Stimulated activated naive B cell treated with anti-CD40 and anti-IgM and Interleukin-4, amounts not matched to agents 10 μg/mL and 1 μg/mL and 100 μg/mL, for 72 hours (primary cell): ENCODE measurements around the gene VPS29.
"Not testable (repeated sequence)": the region's sequence is repeated elsewhere in the genome, so short reads cannot be mapped to it uniquely, and the experiment has no call there.

Experiments
- ATAC-seq, 2 donors: fragments of 150-1000 bp; cut with Tn5 transposase; replicated peaks; 2 replicates each; pipeline ENCODE4 v1.10.0; 2021; ENCODE audit warnings: moderate library complexity in 1 of 2
- DNase-seq: peaks from one replicate; pipeline ENCODE4 v3.0.0; 2021
- H3K27ac Mint-ChIP-seq: one replicate; pipeline ENCODE4 v1.8.0; 2022; ENCODE audit warnings: mild to moderate bottlenecking, mixed read lengths
- H3K27me3 Mint-ChIP-seq, 2 donors: one replicate each; pipeline ENCODE4 v1.8.0; 2022; ENCODE audit warnings: mixed read lengths in 2 of 2
- H3K36me3 Mint-ChIP-seq, 2 donors: one replicate each; pipeline ENCODE4 v1.8.0; 2022; ENCODE audit warnings: mixed read lengths in 2 of 2, mild to moderate bottlenecking in 1 of 2
- H3K4me1 Mint-ChIP-seq, 2 donors: one replicate each; pipeline ENCODE4 v1.8.0; 2022; ENCODE audit warnings: mixed read lengths in 2 of 2, mild to moderate bottlenecking in 1 of 2
- H3K4me3 Mint-ChIP-seq, 2 donors: one replicate each; pipeline ENCODE4 v1.8.0; 2022; ENCODE audit warnings: mild to moderate bottlenecking in 2 of 2, mixed read lengths in 2 of 2, moderate library complexity in 1 of 2
- H3K9me3 Mint-ChIP-seq, 2 donors: one replicate each; pipeline ENCODE4 v1.8.0; 2022; ENCODE audit warnings: mixed read lengths in 2 of 2, mild to moderate bottlenecking in 1 of 2

Gene VPS29

DNA sequence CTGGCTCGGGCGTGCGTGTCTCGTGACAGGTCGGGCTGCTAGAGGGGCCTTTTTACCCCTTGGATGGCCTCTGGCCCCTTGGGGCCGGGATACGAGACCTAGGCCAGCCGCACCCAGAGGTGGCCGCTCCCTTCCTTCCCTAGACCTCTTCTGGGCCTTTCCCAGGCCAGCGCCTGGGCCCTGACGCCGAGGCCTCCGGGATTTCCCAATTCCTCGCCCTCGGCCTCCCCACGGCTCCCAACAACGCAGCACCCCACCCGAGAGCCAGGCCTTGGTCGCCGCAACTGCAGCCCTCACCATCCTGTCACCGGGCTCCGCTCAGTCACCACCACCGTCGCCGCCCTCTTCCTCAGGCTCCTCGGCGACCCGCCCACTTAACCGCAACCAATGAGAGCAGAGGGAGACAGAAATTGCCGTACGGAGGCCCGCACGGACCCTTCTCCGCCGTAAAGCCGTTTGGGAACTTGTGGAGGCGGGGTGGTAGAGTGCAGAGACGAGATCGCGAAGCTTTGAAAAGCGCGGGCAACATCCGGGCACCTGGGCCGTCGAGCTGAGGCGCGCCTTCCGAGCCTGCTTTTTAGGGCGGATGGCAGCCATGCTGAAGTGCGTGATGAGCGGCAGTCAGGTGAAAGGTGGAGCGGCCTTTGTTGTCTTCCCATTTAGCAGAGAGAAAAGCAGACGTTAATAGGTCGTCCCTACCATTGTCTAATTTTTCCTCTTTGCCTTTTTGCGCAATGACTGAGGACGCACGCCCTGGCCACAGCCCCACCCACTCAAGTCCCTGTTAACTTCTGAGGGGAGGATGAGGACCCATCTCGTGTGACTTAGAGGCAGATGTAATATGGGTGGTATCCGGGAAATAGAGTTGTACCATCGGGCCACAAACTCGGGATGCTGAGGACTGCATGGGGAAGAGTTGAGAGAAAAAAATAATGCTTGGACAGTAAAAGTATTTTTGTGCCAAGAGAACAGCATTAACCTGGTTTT lies at the start of gene VPS29, which contains the start of gene RAD9B:
TSS of gene VPS29 (minus strand) at position 360 of the 987 bp plus-strand sequence. CDS start at position 300, 60 bp downstream.
TSS of gene RAD9B (plus strand) at position 580 of the 987 bp plus-strand sequence. CDS start at position 587, 7 bp downstream.
- peaks cover 10 to 17% of the 10 kb centered on the region in 2 donors for H3K36me3 Mint-ChIP-seq
- peaks cover 14 to 31% of the 10 kb centered on the region in 2 donors for H3K4me1 Mint-ChIP-seq
- ATAC-seq, result peak; percentile 98

DNA sequence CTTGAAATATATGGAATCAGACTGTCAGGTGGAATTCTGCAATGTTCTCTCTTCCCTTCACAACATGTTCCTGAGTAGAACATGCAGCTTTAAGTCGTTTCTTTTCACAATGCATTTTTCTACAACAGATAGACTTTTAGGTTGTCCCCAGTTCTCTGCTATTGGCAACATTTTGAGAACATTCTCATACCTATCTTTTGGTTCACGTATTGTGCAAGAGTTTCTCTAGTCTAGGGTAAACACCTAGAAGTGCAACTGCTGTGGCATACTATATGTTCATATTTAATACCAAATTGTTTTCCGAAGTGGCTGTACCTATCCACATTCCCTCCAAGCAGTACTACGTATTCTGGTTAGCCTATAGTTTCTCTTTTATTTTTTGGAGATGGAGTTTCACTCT lies 49.1 kb upstream of the VPS29 start:
- DNase-seq (no peak), ATAC-seq (no peak)
- Mint-ChIP-seq H3K27ac (peak overlapping the region; percentile 57), H3K27me3 (no peaks in the 10 kb centered on the region), H3K9me3 (no peaks in the 10 kb centered on the region), H3K36me3 (peaks cover 28 to 41% of the 10 kb centered on the region in 2 donors), H3K4me1 (peaks cover 26 to 63% of the 10 kb centered on the region in 2 donors), H3K4me3 (no peak overlapping the region)

More for the DNA sequence above, at the start of gene VPS29, which contains the start of gene RAD9B:
- H3K27ac Mint-ChIP-seq, result peak within 1 kb of the TSS; percentile 97
- H3K27me3 Mint-ChIP-seq, result no peaks in the 10 kb centered on the region
- peaks cover 2 to 6% of the 10 kb centered on the region in 2 donors for H3K9me3 Mint-ChIP-seq
- DNase-seq, result peak; percentile 99
- peak within 1 kb of the TSS; percentile 92 to 94 for H3K4me3 Mint-ChIP-seq

DNA sequence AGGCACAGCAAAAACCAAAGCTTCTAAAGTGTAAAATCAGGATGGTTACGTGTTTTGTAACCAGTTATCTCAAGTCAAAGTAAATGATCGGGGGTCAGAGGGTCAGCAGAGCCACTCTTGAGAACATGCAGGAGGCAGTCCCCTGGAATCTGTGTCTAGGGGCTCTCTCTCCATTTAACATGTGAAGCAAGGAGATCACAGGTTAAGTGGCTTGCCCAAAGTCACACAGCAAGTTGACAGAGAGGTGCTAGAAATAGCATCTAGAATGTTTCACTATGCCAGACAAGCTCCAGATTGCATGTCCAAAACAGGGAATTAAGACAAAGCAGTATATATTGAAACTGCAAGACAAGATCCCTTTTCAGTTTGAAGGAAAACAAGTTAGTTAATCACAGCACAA lies 47.8 kb upstream of the VPS29 start:
- DNase-seq (no peak), ATAC-seq (no peak)
- Mint-ChIP-seq H3K4me1 (peaks cover 24 to 61% of the 10 kb centered on the region in 2 donors), H3K27me3 (no peaks in the 10 kb centered on the region), H3K27ac (peak overlapping the region; percentile 47), H3K36me3 (peaks cover 29 to 44% of the 10 kb centered on the region in 2 donors), H3K4me3 (no peak overlapping the region), H3K9me3 (no peaks in the 10 kb centered on the region)

DNA sequence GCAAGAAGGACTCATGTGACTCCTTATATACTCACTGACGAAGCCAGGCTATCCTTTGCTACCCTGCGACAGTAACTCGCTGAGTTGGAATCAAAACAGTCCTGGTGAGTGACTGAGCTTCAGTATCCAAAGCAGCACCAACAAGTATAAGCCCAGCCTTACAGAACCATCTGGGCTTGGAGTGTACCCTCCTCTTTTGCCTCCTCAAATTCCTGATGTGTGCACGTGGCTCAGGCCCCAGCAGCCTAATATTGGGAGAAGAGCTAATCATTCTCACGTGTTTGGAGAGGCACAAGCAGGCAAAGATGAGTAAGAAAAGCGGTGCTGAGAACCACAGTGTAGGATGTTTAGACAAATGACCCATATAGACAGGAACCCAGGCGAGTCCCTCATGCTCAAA lies 46.8 kb upstream of the VPS29 start:
- Mint-ChIP-seq H3K27ac (peak overlapping the region; percentile 72), H3K36me3 (peaks cover 33 to 46% of the 10 kb centered on the region in 2 donors)
- ATAC-seq, result no peak

DNA sequence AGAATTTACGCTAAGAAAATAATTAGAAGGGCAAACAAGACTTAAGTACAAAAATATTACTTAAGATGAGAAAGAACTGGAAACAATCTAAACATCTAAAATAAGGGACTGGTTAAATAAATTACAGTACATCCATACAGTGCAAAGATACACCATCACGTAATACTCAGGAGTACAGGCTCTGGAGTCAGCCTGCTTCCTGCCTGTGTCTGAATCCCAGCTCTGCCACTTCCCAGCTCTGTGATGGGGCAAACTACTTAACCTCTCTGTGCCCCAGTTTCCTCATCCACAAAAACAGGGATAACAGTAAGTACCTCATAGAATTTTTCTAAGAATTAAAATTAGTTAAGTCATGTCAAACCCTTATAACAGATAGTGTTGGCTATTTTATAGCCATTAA lies 45.2 kb upstream of the VPS29 start:
- ATAC-seq, result no peak
- peaks cover 36 to 60% of the 10 kb centered on the region in 2 donors for H3K4me1 Mint-ChIP-seq

More for the DNA sequence above, 46.8 kb upstream of the VPS29 start:
- Mint-ChIP-seq H3K27me3 (no peaks in the 10 kb centered on the region), H3K4me1 (peaks cover 25 to 57% of the 10 kb centered on the region in 2 donors), H3K4me3 (no peak overlapping the region), H3K9me3 (no peaks in the 10 kb centered on the region)
- DNase-seq, result no peak

DNA sequence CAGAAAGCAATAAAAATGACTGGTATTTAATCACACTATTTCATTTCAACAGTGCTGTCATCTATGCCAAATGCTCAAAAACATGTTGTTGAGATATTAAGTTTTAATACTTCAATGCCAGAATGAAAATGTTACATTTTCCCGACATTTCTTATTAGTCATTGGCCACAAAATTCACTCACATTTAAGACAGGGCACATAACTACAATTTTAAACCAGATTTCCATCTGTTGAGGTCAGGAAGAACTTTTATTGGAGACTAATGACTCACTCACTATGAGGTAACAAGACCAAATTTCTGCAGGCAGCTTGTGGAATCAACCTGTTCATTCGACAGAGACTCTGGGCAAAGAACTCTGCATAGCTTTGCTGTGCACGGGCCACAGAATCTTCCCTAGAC lies 44.4 kb upstream of the VPS29 start:
- Mint-ChIP-seq H3K36me3 (peaks cover 35 to 56% of the 10 kb centered on the region in 2 donors), H3K4me3 (no peak overlapping the region), H3K9me3 (no peaks in the 10 kb centered on the region), H3K27ac (peak overlapping the region; percentile 42), H3K27me3 (no peaks in the 10 kb centered on the region), H3K4me1 (peaks cover 36 to 56% of the 10 kb centered on the region in 2 donors)
- DNase-seq (no peak), ATAC-seq (no peak)

More for the DNA sequence above, 45.2 kb upstream of the VPS29 start:
- H3K4me3 Mint-ChIP-seq, result no peak overlapping the region
- H3K36me3 Mint-ChIP-seq, result peaks cover 40 to 56% of the 10 kb centered on the region in 2 donors
- no peaks in the 10 kb centered on the region for H3K9me3 Mint-ChIP-seq
- no peak overlapping the region for H3K27ac Mint-ChIP-seq
- H3K27me3 Mint-ChIP-seq, result no peaks in the 10 kb centered on the region
- no peak for DNase-seq

DNA sequence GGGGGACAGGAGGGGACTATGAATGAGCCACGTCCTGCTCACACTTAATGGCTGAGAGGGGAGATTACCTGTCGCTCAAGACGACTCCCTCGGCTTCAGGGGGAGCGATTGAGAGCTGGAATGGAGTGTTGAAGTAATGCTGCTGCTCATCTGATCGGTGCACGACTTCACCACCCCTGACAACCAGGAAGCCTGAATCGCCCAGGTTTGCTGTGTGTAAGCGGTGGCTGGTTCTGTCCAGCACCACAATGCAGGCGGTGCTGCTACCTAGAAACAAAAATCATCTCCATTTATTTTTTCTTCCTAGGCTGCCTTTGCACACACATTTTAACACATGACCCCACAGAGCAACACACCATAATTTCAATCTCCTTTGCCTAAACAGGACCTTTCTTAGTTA lies 43.9 kb upstream of the VPS29 start:
- Mint-ChIP-seq H3K9me3 (no peaks in the 10 kb centered on the region), H3K27me3 (no peaks in the 10 kb centered on the region), H3K36me3 (peaks cover 34 to 57% of the 10 kb centered on the region in 2 donors), H3K4me1 (peaks cover 35 to 54% of the 10 kb centered on the region in 2 donors), H3K27ac (peak overlapping the region; percentile 77), H3K4me3 (no peak overlapping the region)
- no peak for DNase-seq
- ATAC-seq, result no peak

DNA sequence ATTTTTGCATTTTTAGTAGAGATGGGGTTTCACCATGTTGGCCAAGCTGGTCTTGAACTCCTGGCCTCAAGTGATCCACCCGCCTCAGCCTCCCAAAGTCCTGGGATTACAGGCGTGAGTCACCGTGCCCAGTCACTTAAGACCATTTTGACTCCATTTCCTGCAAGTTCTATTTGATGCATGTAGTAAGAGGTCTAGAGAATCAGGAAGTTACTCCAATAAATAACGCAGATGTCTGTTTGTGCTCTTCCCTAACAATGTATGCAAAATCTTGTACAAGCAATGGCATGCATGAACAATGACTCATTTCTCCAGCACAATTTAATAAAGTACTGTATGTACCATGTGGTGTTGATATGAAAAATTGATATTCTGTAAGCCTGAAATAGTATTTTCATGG lies 43.3 kb upstream of the VPS29 start:
- H3K4me3 Mint-ChIP-seq, H3K9me3 Mint-ChIP-seq, H3K27me3 Mint-ChIP-seq, ATAC-seq, DNase-seq: not testable (repeated sequence)
- H3K36me3 Mint-ChIP-seq, result peaks cover 33 to 54% of the 10 kb centered on the region in 2 donors
- H3K27ac Mint-ChIP-seq, result peak overlapping the region; percentile 80
- H3K4me1 Mint-ChIP-seq, result peaks cover 34 to 48% of the 10 kb centered on the region in 2 donors

DNA sequence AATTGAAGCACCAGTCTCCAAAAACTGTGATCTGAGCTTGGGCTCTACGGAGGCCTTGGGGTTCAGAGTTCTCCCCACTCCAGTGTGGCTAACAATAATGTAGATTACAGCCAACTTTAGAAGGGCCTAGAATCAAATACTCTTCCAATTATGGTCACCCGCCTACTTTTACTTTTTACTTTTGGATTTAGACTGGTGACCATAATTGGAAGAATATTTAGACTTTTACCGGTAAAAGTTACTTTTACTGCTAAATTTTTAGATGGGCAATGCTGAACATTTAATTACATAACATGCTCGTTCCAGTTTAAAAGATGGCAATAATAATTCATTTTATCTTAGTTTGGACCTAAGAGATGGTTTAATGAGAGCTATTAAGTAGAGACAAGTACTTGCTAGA lies 42.1 kb upstream of the VPS29 start:
- Mint-ChIP-seq H3K27ac (peak overlapping the region; percentile 84), H3K9me3 (no peaks in the 10 kb centered on the region), H3K4me3 (no peak overlapping the region), H3K36me3 (peaks cover 35 to 53% of the 10 kb centered on the region in 2 donors), H3K27me3 (no peaks in the 10 kb centered on the region), H3K4me1 (peaks cover 28 to 44% of the 10 kb centered on the region in 2 donors)
- no peak for DNase-seq
- no peak for ATAC-seq

DNA sequence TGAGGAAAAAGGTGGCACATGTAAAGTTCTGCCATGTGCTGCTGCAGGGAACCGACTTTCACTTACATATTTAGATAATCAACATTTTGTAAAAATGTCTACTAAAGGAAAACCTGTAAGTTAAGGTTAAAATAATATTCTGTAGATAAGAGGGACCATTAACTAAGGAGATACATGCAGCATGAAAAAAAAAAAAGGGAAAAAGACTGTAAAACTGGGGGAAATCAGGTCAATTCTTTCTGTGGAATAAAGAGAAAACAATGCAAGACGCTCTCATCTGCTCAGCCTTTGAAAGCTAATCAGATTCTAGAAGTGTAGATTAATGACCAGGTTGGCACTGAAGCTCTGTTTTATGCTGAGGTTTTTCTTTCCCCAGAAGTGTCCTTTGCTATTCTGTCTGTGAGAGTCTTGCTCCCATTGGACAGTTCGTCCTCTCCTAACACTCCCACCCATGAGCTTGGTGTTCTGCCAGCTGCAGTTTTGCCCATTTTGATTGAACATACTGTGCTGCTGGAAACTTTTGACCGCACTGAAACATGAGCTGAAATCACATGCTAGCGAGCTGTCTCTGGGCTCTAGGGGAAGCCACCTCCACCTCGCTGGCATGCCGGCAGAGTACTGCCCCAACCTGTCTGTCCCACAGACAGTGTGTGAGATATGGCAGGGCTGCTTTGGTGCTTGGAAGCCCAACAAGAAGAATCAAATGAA lies 41.5 kb upstream of the VPS29 start:
- peaks cover 38 to 53% of the 10 kb centered on the region in 2 donors for H3K36me3 Mint-ChIP-seq
- H3K27me3 Mint-ChIP-seq, result no peaks in the 10 kb centered on the region
- ATAC-seq, result peak in 1 of 2 donors; percentile 14
- peaks cover 29 to 45% of the 10 kb centered on the region in 2 donors for H3K4me1 Mint-ChIP-seq
- H3K9me3 Mint-ChIP-seq, result no peaks in the 10 kb centered on the region
- DNase-seq, result no peak
- H3K4me3 Mint-ChIP-seq, result no peak overlapping the region
- peak overlapping the region; percentile 84 for H3K27ac Mint-ChIP-seq

DNA sequence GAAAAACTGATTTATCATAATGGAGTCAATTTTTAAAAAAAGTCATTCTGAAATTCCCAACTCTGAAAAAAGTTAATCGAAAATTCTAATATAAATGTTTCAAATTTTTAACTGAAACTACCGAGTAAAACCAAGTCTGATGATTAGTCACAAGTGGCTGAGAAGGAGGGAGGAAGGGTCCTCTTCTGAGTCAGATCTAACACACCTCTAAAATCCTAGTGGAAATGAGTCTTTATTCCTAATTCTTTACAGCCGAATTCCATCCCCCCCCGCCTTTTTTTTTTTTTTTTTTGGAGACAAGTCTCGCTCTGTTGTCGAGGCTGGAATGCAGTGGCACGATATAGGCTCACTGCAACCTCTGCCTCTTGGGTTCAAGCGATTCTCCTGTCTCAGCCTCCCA lies 38.1 kb upstream of the VPS29 start:
- no peaks in the 10 kb centered on the region for H3K27me3 Mint-ChIP-seq
- ATAC-seq (no peak), DNase-seq (no peak)
- H3K4me1 Mint-ChIP-seq, result peaks cover 19 to 27% of the 10 kb centered on the region in 2 donors
- H3K4me3 Mint-ChIP-seq, result no peak overlapping the region
- H3K9me3 Mint-ChIP-seq, result no peaks in the 10 kb centered on the region
- no peak overlapping the region for H3K27ac Mint-ChIP-seq
- H3K36me3 Mint-ChIP-seq, result peaks cover 44 to 54% of the 10 kb centered on the region in 2 donors

DNA sequence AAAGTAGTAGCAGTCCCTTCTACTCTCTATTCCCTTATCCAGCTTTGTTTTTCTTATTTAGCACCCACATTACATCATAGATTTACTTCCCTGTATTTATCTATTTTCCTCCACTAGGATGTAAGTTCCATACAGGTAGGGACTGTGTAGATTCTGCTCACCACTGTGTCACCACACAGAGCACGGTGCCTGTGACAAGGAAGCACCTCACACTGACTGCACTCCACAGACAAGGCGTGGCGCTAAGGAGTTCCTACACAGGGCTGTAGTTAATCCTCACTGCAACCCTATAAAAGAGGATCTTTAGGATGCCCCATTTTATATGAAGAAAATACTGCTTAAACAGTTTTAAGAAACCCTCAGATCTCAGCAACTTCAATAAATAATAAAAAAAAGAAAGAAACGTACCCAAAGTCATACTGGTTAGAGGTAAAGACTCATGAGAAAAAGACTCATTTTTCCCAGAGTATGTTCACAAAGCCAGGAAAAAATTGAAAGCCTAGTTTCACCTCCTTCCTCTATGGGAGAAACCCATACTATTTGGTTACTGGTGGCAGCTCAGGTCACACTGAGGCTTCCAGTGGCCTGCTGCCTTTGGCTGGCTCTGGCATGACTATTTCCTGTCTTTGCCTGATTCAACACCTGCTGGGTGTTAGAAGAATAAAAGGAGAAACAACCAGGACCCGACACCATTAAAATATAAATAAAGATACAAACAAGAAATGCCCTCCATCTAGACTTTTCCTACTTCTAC lies 37.1 kb upstream of the VPS29 start:
- DNase-seq (no peak), ATAC-seq (no peak)
- Mint-ChIP-seq H3K27ac (peak overlapping the region; percentile 65), H3K9me3 (no peaks in the 10 kb centered on the region), H3K36me3 (peaks cover 41 to 60% of the 10 kb centered on the region in 2 donors), H3K4me1 (peaks cover 19 to 25% of the 10 kb centered on the region in 2 donors), H3K4me3 (no peak overlapping the region), H3K27me3 (no peaks in the 10 kb centered on the region)

DNA sequence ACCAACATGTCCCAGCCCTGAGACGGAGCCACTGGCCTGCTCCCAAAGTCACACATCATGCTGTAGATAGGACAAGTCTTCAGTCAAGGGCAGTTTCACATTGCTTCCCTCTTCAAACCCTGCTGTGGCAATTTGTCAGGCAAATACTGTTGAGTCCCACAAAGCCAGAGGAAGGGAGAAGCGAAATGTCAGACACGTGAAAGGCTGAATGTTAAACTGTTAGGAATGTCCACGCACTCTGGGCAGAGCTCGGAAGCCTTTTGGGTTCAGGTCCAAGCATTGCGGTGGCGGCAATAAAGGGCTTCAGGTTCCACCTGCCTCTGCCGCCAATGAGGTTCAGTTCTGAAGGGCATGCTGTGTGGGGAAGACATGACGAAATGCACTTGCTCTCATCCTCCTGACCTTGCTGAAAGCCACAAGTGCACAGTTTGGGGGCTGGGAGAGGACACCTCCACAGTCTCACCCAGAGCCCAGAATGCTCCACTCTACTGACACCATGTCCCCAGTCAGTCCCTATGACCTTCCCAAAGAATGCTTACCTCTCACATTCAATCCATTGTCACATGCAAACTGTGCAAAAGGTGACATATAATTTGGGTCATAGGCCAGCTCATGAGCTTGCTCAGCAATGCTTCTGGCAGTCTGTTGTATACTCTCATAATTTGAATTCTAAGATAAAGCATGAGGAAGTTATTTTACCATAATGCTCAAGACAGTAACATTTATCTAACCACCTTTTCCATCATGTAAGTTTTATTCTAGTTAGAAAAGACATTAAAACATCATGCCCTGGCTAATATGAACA lies 35.9 kb upstream of the VPS29 start:
- H3K36me3 Mint-ChIP-seq, result peaks cover 32 to 55% of the 10 kb centered on the region in 2 donors
- peak overlapping the region; percentile 9 for H3K27ac Mint-ChIP-seq
- no peaks in the 10 kb centered on the region for H3K9me3 Mint-ChIP-seq
- H3K27me3 Mint-ChIP-seq, result no peaks in the 10 kb centered on the region
- peaks cover 10 to 16% of the 10 kb centered on the region in 2 donors for H3K4me1 Mint-ChIP-seq
- DNase-seq (no peak), ATAC-seq (no peak)
- no peak overlapping the region for H3K4me3 Mint-ChIP-seq
